ENCODE results near the gene CNOT6. TPM values are rescaled to one million over a fixed set of nuclear protein-coding genes. Genes with fewer than 3 reads are reported as not detected.

CNOT6 gene
- total RNA-seq, 1 donor from 2014 or later = 41.7 TPM

DNA sequence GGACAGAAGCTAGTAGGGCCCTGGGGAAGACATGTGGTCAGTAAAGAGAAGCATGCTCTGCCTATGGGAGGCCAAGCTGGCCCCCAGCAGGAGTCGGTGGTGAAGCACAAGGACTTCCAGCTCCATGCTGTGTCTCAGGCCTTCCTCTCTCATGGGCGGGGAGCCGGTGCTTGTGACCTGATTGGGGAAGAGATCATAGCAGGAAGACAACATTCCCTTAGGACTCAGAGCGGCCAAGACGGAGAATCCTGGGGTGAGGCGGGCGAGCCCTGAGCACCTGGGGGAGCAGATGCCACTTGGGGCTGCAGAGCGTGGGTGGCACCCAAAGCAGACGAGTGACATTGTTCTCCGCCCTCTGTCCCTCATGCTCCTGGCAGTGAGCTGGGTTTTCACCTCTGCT is 33.3 kb upstream of the CNOT6 start:
- DNase-seq (ENCODE audit: low read depth) = no peak

DNA sequence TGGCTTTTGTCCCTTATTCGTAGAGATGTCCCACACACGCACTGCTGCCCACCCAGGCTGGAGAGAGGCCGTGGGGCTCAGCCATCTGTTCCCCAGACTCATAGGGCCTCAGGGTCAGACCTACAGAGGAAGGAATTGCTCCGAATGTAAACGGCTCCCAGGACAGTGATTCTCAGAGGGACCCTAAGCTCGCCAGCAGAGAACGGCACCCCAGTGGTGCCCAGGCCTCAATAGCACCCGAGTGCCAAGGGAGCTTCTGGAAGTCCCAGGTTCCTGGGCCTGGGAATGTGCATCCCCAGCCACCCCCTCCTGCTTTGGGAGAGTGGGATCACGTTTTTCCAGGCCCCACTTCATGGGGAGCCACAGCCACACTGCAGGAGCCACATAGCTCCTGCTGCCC is 32.9 kb upstream of the CNOT6 start:
- Histone ChIP-seq H3K4me1 (ENCODE audit: insufficient read depth, low read length) (no peaks in the 10 kb centered on the region), H4K20me1 (ENCODE audit: insufficient read depth, low read length) (no peaks in the 10 kb centered on the region), H3K9ac (ENCODE audit: low read length) (no peak overlapping the region), H3K27me3 (ENCODE audit: insufficient read depth, low read length) (no peaks in the 10 kb centered on the region), H3K4me3 (ENCODE audit: insufficient read depth, low read depth, low read length) (no peak overlapping the region), H3K27ac (ENCODE audit: low read depth, low read length) (no peak overlapping the region), H3K9me3 (ENCODE audit: insufficient read depth, low read depth, low read length) (no peaks in the 10 kb centered on the region), H3K36me3 (ENCODE audit: insufficient read depth, low read length) (no peaks in the 10 kb centered on the region), H3K4me2 (ENCODE audit: low read length) (no peak overlapping the region), H2AFZ (ENCODE audit: low read depth, low read length) (no peak overlapping the region), H3K79me2 (ENCODE audit: insufficient read depth, low read length) (no peaks in the 10 kb centered on the region)
- DNase-seq (ENCODE audit: low read depth) (no peak), FAIRE-seq (no peak)
- Mint-ChIP-seq H3K36me3 (ENCODE audit: low read depth, unreplicated experiment) (no peaks in the 10 kb centered on the region), H3K4me3 (ENCODE audit: unreplicated experiment) (no peak overlapping the region), H3K4me1 (ENCODE audit: low read depth, unreplicated experiment) (no peaks in the 10 kb centered on the region), H3K9me3 (ENCODE audit: unreplicated experiment) (peaks cover 14% of the 10 kb centered on the region), H3K27me3 (ENCODE audit: low read depth, unreplicated experiment) (peaks cover 4% of the 10 kb centered on the region), H3K27ac (ENCODE audit: unreplicated experiment) (no peak overlapping the region)
- TF ChIP-seq, protein P1, sequence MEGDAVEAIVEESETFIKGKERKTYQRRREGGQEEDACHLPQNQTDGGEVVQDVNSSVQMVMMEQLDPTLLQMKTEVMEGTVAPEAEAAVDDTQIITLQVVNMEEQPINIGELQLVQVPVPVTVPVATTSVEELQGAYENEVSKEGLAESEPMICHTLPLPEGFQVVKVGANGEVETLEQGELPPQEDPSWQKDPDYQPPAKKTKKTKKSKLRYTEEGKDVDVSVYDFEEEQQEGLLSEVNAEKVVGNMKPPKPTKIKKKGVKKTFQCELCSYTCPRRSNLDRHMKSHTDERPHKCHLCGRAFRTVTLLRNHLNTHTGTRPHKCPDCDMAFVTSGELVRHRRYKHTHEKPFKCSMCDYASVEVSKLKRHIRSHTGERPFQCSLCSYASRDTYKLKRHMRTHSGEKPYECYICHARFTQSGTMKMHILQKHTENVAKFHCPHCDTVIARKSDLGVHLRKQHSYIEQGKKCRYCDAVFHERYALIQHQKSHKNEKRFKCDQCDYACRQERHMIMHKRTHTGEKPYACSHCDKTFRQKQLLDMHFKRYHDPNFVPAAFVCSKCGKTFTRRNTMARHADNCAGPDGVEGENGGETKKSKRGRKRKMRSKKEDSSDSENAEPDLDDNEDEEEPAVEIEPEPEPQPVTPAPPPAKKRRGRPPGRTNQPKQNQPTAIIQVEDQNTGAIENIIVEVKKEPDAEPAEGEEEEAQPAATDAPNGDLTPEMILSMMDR (IDR thresholded peaks at IDR 0.05; ENCODE audit: insufficient read depth, low read depth, low read length) = no peak
- TF ChIP-seq EZH2 (IDR thresholded peaks at IDR 0.05; ENCODE audit: insufficient read depth, low read length) = no peak

More for the DNA sequence above, 33.3 kb upstream of the CNOT6 start:
- Histone ChIP-seq H3K4me3 (ENCODE audit: insufficient read depth, low read depth, low read length) (no peak overlapping the region), H3K27ac (ENCODE audit: low read depth, low read length) (no peak overlapping the region), H3K27me3 (ENCODE audit: insufficient read depth, low read length) (no peaks in the 10 kb centered on the region), H3K9ac (ENCODE audit: low read length) (no peak overlapping the region), H3K79me2 (ENCODE audit: insufficient read depth, low read length) (no peaks in the 10 kb centered on the region), H3K4me2 (ENCODE audit: low read length) (no peak overlapping the region), H4K20me1 (ENCODE audit: insufficient read depth, low read length) (no peaks in the 10 kb centered on the region), H2AFZ (ENCODE audit: low read depth, low read length) (no peak overlapping the region), H3K9me3 (ENCODE audit: insufficient read depth, low read depth, low read length) (no peaks in the 10 kb centered on the region), H3K4me1 (ENCODE audit: insufficient read depth, low read length) (no peaks in the 10 kb centered on the region), H3K36me3 (ENCODE audit: insufficient read depth, low read length) (no peaks in the 10 kb centered on the region)
- no peak overlapping the region for H3K4me3 Mint-ChIP-seq (ENCODE audit: unreplicated experiment)
- no peaks in the 10 kb centered on the region for H3K36me3 Mint-ChIP-seq (ENCODE audit: low read depth, unreplicated experiment)
- no peaks in the 10 kb centered on the region for H3K4me1 Mint-ChIP-seq (ENCODE audit: low read depth, unreplicated experiment)
- peaks cover 4% of the 10 kb centered on the region for H3K27me3 Mint-ChIP-seq (ENCODE audit: low read depth, unreplicated experiment)
- FAIRE-seq = no peak
- TF ChIP-seq, protein P1 (IDR thresholded peaks at IDR 0.05; ENCODE audit: insufficient read depth, low read depth, low read length) = no peak
- TF ChIP-seq EZH2 (IDR thresholded peaks at IDR 0.05; ENCODE audit: insufficient read depth, low read length) = no peak
- no peak overlapping the region for H3K27ac Mint-ChIP-seq (ENCODE audit: unreplicated experiment)
- peaks cover 14% of the 10 kb centered on the region for H3K9me3 Mint-ChIP-seq (ENCODE audit: unreplicated experiment)

DNA sequence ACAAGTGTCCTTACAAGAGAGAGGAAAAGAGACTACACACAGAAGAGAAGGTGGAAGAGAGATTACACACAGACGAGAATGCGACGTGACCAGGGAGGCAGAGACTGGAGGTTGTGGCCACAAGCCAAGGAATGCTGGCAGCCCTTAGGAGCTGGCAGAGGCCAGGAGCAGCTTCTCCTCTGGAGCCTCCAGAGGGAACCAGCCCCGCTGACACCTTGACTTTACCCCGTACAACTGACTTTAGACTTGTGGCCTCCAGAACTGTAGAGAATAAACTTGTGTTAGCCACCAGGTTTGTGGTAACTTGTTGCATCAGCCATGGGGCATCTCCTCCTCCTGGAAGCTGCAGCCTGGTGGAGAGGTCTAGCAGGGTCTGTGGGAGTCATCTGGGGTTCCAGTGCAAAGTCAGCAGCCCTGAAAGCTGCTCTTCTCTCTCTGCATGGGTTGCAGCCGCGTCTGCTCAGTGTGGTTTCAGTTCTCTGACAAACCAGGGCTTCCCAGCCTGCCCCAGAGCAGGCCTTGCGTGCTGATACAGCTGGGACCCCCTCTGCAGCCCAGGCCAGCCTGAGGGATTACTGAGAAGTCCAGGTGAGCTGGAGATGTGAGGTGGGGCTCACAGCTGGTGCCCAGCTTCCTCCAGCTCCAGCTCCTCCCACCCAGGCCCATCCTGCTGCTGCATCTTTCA is 30.8 kb upstream of the CNOT6 start:
- no peak for TF ChIP-seq EZH2 (IDR thresholded peaks at IDR 0.05; ENCODE audit: insufficient read depth, low read length)
- TF ChIP-seq, protein P1 (IDR thresholded peaks at IDR 0.05; ENCODE audit: insufficient read depth, low read depth, low read length) = no peak
- H3K27ac ChIP-seq (ENCODE audit: low read depth, low read length) = no peak overlapping the region
- H3K9ac ChIP-seq (ENCODE audit: low read length) = no peak overlapping the region
- H3K27ac Mint-ChIP-seq (ENCODE audit: unreplicated experiment) = no peak overlapping the region
- peaks cover 2% of the 10 kb centered on the region for H3K4me1 Mint-ChIP-seq (ENCODE audit: low read depth, unreplicated experiment)
- H3K9me3 Mint-ChIP-seq (ENCODE audit: unreplicated experiment) = peaks cover 11% of the 10 kb centered on the region
- no peaks in the 10 kb centered on the region for H3K4me1 ChIP-seq (ENCODE audit: insufficient read depth, low read length)
- no peaks in the 10 kb centered on the region for H3K9me3 ChIP-seq (ENCODE audit: insufficient read depth, low read depth, low read length)
- H3K4me3 Mint-ChIP-seq (ENCODE audit: unreplicated experiment) = no peak overlapping the region
- FAIRE-seq = no peak
- H3K36me3 ChIP-seq (ENCODE audit: insufficient read depth, low read length) = no peaks in the 10 kb centered on the region
- DNase-seq (ENCODE audit: low read depth) = no peak
- no peak overlapping the region for H3K4me3 ChIP-seq (ENCODE audit: insufficient read depth, low read depth, low read length)
- peaks cover 11% of the 10 kb centered on the region for H3K27me3 Mint-ChIP-seq (ENCODE audit: low read depth, unreplicated experiment)
- H3K36me3 Mint-ChIP-seq (ENCODE audit: low read depth, unreplicated experiment) = no peaks in the 10 kb centered on the region
- H3K4me2 ChIP-seq (ENCODE audit: low read length) = no peak overlapping the region
- no peaks in the 10 kb centered on the region for H3K79me2 ChIP-seq (ENCODE audit: insufficient read depth, low read length)
- no peak overlapping the region for H2AFZ ChIP-seq (ENCODE audit: low read depth, low read length)
- H4K20me1 ChIP-seq (ENCODE audit: insufficient read depth, low read length) = no peaks in the 10 kb centered on the region
- no peaks in the 10 kb centered on the region for H3K27me3 ChIP-seq (ENCODE audit: insufficient read depth, low read length)
